D721Med (cell line): ENCODE measurements around the gene GABBR1.
A peak's percentile ranks its signal among the peaks of the same experiment; 100 is the strongest.
"Not testable (repeated sequence)": the region's sequence is repeated elsewhere in the genome, so short reads cannot be mapped to it uniquely, and the experiment has no call there.

Experiments used
- DNase-seq: peaks from one replicate; pipeline ENCODE4 v3.0.0; 2011; ENCODE audit warnings: low spot score; ENCODE audit not compliant: insufficient read length
- FAIRE-seq: peaks from 2 replicates; lab custom pipeline; 2011; peaks lifted over from hg19 to GRCh38; lab: Jason Lieb, UNC
- TF ChIP-seq, protein P1 (sequence below): IDR thresholded peaks from 2 replicates; pipeline ENCODE4 v1.5.1; 2012; ENCODE audit warnings: mild to moderate bottlenecking, control low read depth; ENCODE audit not compliant: insufficient read depth; ENCODE audit errors: missing control alignments

Gene GABBR1

DNA sequence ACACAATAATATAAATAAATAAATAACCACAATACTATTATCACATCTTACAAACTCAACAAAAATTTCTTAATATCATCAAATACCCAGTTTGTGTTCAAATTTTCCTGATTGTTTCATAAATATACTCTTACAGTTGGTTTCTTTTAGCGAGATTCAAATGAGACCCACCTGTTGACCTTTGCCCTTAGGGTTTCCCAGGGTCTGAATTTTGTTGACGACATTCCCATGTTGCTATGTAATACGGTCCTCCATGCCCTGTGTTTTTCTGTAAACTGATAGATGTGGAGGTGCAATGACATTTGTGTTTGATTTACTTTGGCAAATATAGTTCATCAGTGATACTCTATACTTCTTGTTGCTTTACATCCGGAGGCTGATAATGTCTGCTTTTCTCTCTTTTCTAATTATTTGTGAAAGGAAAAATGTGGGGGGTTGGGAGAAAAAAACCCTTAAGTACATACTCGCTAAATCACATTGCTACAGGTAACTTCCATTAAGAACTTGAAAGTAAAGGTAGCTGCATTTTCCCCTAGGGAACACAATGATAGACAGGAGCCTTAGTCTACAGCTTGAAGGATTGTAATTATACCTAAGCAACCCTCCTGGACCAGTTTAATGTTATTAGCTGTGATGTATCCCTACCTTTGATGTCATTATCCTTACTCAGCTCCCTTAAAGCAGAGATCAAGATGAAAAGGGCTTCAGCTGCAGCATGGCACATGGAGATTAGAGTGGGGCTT, 30.5 kb upstream of the GABBR1 start:
- FAIRE-seq (no peak), DNase-seq (no peak)
- TF ChIP-seq, protein P1, sequence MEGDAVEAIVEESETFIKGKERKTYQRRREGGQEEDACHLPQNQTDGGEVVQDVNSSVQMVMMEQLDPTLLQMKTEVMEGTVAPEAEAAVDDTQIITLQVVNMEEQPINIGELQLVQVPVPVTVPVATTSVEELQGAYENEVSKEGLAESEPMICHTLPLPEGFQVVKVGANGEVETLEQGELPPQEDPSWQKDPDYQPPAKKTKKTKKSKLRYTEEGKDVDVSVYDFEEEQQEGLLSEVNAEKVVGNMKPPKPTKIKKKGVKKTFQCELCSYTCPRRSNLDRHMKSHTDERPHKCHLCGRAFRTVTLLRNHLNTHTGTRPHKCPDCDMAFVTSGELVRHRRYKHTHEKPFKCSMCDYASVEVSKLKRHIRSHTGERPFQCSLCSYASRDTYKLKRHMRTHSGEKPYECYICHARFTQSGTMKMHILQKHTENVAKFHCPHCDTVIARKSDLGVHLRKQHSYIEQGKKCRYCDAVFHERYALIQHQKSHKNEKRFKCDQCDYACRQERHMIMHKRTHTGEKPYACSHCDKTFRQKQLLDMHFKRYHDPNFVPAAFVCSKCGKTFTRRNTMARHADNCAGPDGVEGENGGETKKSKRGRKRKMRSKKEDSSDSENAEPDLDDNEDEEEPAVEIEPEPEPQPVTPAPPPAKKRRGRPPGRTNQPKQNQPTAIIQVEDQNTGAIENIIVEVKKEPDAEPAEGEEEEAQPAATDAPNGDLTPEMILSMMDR = no peak

DNA sequence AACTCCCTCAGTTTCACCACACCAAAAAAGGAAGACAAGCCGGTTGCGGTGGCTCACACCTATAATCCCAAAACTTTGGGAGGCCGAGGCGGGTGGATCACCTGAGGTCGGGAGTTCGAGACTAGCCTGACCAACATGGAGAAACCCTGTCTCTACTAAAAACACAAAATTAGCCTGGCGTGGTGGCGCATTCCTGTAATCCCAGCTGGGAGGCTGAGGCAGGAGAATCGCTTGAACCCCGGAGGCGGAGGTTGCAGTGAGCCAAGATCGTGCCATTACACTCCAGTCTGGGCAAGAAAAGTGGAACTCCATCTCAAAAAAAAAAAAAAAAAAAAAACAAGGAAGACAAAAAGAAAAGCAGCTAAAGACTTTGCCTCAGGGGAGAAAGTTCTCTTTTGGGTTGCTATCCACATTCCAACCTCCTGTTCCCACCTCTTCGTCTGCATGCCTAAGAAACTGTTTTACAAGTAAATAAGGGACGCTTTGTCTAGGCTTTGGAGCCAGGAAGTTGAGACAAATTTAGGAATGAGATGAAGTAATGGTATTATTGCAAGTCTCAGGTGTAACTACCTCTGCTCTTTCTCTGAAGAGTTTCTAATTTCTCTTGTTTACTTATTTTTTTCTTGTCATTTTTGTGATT, 28.6 kb upstream of the GABBR1 start:
- not testable (repeated sequence) for DNase-seq, FAIRE-seq

DNA sequence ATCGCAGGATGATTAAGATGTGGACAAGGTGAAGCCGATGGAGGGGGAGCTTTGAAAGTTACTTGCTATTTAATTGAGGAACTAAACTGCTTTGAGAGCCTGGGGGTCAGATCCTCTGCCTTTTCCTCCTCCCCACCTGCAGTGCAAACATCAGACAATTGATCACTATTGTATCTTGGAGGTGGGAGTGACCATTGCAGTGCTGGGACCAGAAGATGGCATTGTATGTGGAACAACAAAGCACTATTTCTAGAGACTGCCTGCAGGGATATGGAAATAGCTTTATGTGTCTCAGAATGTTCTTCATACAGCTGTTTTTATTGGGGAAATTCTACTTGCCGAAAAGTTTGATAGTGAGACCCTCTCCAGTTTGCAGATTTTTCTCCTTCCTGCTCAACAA, 28.1 kb upstream of the GABBR1 start:
- FAIRE-seq (no peak), DNase-seq (no peak)
- TF ChIP-seq, protein P1 = no peak

DNA sequence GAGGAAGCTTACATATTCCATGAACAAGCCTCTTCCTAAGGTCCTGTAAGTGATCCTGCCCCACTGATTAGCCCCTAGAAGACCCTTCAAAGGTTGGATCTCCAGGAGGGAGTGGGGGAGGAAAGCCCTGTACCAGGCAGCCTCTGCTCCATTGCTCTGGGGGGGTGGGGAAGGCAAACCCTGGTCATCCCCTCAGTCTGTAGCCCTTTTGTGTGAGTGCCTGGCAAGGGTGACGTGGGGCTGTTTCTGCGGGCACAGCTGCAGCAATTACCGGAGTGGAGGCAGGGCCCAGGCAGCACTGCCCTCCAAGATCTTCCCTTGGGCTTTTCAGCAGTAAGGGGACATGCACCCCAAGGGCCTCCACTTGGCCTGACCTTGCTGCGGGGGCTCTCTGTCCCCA, 23.8 kb upstream of the GABBR1 start, which contains the start of gene MOG:
Gene MOG (plus strand): TSS at position 295 of the 400 bp plus-strand sequence. CDS start 118 bp downstream, outside the sequence.
- TF ChIP-seq, protein P1 = no peak
- DNase-seq = no peak
- no peak for FAIRE-seq

DNA sequence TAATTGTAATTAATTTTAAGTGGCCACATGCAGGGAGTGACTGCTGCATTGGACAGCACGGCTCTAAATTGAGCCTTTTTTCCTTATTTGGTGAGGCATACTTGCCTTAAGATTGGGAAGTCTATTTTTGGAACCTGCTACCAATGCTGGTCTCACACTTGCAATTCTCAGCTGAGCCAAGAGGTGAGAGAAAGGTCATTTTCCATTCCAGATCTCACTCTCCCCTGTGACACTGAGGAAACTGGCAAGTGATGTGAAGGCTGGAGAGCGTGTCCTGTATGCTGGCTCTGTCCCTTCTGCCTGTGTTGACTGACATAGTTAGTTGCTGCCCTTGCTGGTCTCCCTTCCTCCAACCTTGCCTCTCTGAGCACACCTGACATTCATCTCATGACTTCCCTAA, 23.2 kb upstream of the GABBR1 start:
- FAIRE-seq (no peak), DNase-seq (no peak)
- TF ChIP-seq, protein P1 = no peak

DNA sequence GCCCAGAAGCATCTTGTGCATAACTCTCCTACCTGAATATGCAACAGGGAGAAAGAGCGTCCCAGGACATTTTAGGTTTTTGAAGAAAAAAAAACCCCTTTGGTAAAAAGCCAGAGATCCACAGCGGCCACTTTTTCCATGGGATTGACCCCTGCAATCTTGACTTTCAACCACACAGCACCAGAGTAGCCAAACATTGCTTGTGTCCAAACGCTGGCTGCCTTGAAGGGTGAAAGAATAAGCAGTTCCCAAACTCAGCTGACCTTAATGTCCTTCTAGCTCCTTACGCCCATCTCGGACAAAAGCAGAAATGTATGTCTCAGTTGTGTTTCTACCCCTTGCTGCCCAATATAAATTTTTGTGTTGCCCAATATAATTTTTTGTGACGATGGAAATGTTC, 22.7 kb upstream of the GABBR1 start:
- no peak for DNase-seq
- FAIRE-seq = no peak
- TF ChIP-seq, protein P1 = no peak

DNA sequence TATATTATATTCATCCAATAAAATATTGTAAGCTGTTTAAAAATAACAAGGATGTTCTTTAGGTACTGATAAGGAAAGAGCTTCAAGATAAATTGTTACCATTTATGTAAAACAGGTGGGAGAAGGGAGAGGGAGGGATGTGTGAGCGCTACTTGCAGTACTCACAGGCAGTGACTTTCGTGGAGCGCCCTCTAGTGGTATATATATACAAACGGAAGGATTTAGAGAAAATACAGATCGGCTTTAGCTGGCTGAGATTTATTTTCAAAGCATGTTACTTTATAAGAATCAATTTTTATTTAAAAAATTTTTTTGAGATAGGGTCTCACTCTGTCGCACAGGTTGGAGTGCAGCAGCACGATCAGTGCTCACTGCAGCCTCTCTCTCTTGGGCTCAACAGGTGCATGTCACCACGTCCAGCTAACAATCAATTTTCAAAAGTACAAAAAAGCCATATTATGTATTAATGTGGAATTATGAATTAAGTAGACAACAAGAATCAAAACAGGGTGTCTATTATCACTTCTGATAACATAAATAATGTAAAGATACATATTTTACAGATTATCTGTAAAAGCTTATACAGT, 20.6 kb upstream of the GABBR1 start:
- TF ChIP-seq, protein P1 = peak; percentile 71
- FAIRE-seq (no peak), DNase-seq (no peak)
